HCT116 (cell line): ENCODE data around the gene CAPZB. TPM values are rescaled to one million over a fixed set of nuclear protein-coding genes. Genes with fewer than 3 reads are reported as not detected.

ENCODE experiments used
- ATAC-seq: fragments of 200-7000 bp; cut with Tn5 transposase; 2 replicates; pipeline ENCODE4 v1.9.1; 2020; ENCODE audit warnings: mild to moderate bottlenecking, moderate library complexity
- BruUV-seq: library from RNA; stranded (reverse); fragments of 400-500 nt; replicated peaks from 2 replicates; lab custom pipeline; 2021; lab: Mats Ljungman, UMichigan
- CTCF ChIA-PET: fragments of 300-600 bp; sonication (Branson Sonifier 250); formaldehyde crosslinking; loops from one replicate; lab custom pipeline; 2021; ENCODE audit warnings: antibody characterized with exemption; lab: Charles Lee
- POLR2A ChIA-PET: fragments of 300-600, 350-600 bp; sonication (Branson Sonifier 250); formaldehyde crosslinking; loops from one replicate; lab custom pipeline; 2021; ENCODE audit warnings: antibody characterized with exemption; lab: Charles Lee
- RAD21 ChIA-PET, 2 experiments: fragments of 300-600 bp; sonication (Branson Sonifier 250); formaldehyde crosslinking; loops; one replicate each; lab custom pipeline; 2023; ENCODE audit warnings: low total read pairs in 2 of 2; ENCODE audit not compliant: uncharacterized antibody in 2 of 2, unreplicated experiment in 2 of 2, low non-redundant PET in 1 of 2; lab: Charles Lee
- DNase-seq: peaks from one replicate; pipeline ENCODE4 v3.0.0-alpha.2; 2010; ENCODE audit warnings: low read depth, low spot score
- H2AFZ ChIP-seq: fragments of 200-600 bp; shearing (Covaris generic), sonication (generic); 2 replicates; pipeline ENCODE4 v1.6.1; 2017; ENCODE audit warnings: low read depth, mixed run types, mixed read lengths, antibody characterized with exemption, low read length; ENCODE audit not compliant: poor library complexity, severe bottlenecking
- H3K27ac ChIP-seq: 2 replicates; pipeline ENCODE4 v1.5.1; 2012; ENCODE audit warnings: low read depth, low read length
- H3K27me3 ChIP-seq: fragments of 200-600 bp; sonication (generic); 2 replicates; pipeline ENCODE4 v1.6.1; 2016; ENCODE audit warnings: mixed run types, low read length, mixed read lengths; ENCODE audit not compliant: insufficient read depth
- H3K36me3 ChIP-seq, 2 experiments: fragments of 200-500 bp in 1 of 2; fragments of 200-600 bp in 1 of 2; sonication (Bioruptor generic) in 1 of 2; sonication (generic) in 1 of 2; 2 replicates each; pipeline versions ENCODE4 v1.5.1 to v1.6.1; 2014 to 2016; ENCODE audit warnings: low read length in 2 of 2, inconsistent platforms in 1 of 2, mixed read lengths in 1 of 2, mixed run types in 1 of 2; ENCODE audit not compliant: insufficient read depth in 2 of 2, control insufficient read depth in 1 of 2
- H3K4me1 ChIP-seq, 2 experiments: fragments of 200-600 bp in 1 of 2; sonication (generic) in 1 of 2; 2 replicates each; pipeline versions ENCODE4 v1.5.1 to v1.6.1; 2012 to 2017; ENCODE audit warnings: low read length in 2 of 2, inconsistent platforms in 1 of 2, mild to moderate bottlenecking in 1 of 2, mixed read lengths in 1 of 2, mixed run types in 1 of 2, moderate library complexity in 1 of 2; ENCODE audit not compliant: insufficient read depth in 2 of 2, control insufficient read depth in 1 of 2
- H3K4me2 ChIP-seq: fragments of 200-600 bp; sonication (generic); 2 replicates; pipeline ENCODE4 v1.6.1; 2017; ENCODE audit warnings: mixed run types, low read length, mixed read lengths
- H3K4me3 ChIP-seq, 2 experiments: fragments of 200-600 bp in 1 of 2; sonication (generic) in 1 of 2; replicated peaks in 1 of 2; 2 replicates each; pipeline ENCODE4 v1.5.1; 2011 to 2016; ENCODE audit warnings: low read length in 2 of 2, control low read depth in 1 of 2, low read depth in 1 of 2, mild to moderate bottlenecking in 1 of 2, mixed read lengths in 1 of 2, mixed run types in 1 of 2
- H3K79me2 ChIP-seq: fragments of 200-600 bp; sonication (generic); 2 replicates; pipeline ENCODE4 v1.6.1; 2017; ENCODE audit warnings: mild to moderate bottlenecking, mixed run types, low read length, moderate library complexity, mixed read lengths; ENCODE audit not compliant: insufficient read depth
- H3K9ac ChIP-seq: fragments of 200-600 bp; sonication (generic); 2 replicates; pipeline ENCODE4 v1.6.1; 2016; ENCODE audit warnings: low read length, mixed read lengths
- H3K9me2 ChIP-seq: fragments of 200-600 bp; sonication (generic), shearing (Covaris generic); 2 replicates; pipeline ENCODE4 v1.6.1; 2017; ENCODE audit warnings: mixed run types, mild to moderate bottlenecking, moderate library complexity; ENCODE audit not compliant: insufficient read depth
- H3K9me3 ChIP-seq, 2 experiments: fragments of 200-500 bp in 1 of 2; fragments of 200-600 bp in 1 of 2; sonication (Bioruptor generic) in 1 of 2; sonication (generic) in 1 of 2; 2 replicates each; pipeline ENCODE4 v1.6.1; 2014 to 2017; ENCODE audit warnings: low read length in 2 of 2, mixed read lengths in 2 of 2, inconsistent platforms in 1 of 2, low read depth in 1 of 2, mild to moderate bottlenecking in 1 of 2, mixed run types in 1 of 2, moderate library complexity in 1 of 2; ENCODE audit not compliant: control insufficient read depth in 1 of 2, insufficient read depth in 1 of 2
- H4K20me1 ChIP-seq: fragments of 200-600 bp; sonication (generic), shearing (Covaris generic); 2 replicates; pipeline ENCODE4 v1.6.1; 2017; ENCODE audit warnings: mixed run types, mild to moderate bottlenecking, moderate library complexity; ENCODE audit not compliant: insufficient read depth
- SIN3A ChIP-seq: IDR thresholded peaks from 2 replicates; pipeline ENCODE4 v1.6.1; 2012; ENCODE audit warnings: low read depth
- ZNF274 ChIP-seq: fragments of 200-500 bp; sonication (Bioruptor generic); IDR thresholded peaks from 2 replicates; pipeline ENCODE4 v1.6.1; 2014; ENCODE audit warnings: mild to moderate bottlenecking, low read depth, low read length, inconsistent platforms
- intact Hi-C: fragments of 100-400 bp; cut with micrococcal nuclease; formaldehyde crosslinking; loops from 2 replicates; pipeline ENCODE4 v1.10.0; 2022
- total RNA-seq: library from RNA; stranded (reverse); gene quantifications from one replicate; pipeline ENCODE4 v1.2.1, GENCODE V29; 2021; ENCODE audit not compliant: unreplicated experiment
- TF ChIP-seq, protein P1 (sequence below), 3 experiments: fragments of 200-600 bp in 1 of 3; sonication (generic) in 1 of 3; IDR thresholded peaks in 2 of 3; conservative IDR thresholded peaks in 1 of 3; 2 replicates each; pipeline ENCODE4 v1.5.1; 2012 to 2017; ENCODE audit warnings: low read depth in 2 of 3, low read length in 2 of 3, antibody characterized with exemption in 1 of 3, borderline replicate concordance in 1 of 3, control low read depth in 1 of 3, mild to moderate bottlenecking in 1 of 3, mixed read lengths in 1 of 3, mixed run types in 1 of 3, moderate library complexity in 1 of 3; ENCODE audit not compliant: insufficient read depth in 1 of 3

CAPZB gene
- total RNA-seq, 1 experiment from 2014 or later, result 203 TPM

DNA sequence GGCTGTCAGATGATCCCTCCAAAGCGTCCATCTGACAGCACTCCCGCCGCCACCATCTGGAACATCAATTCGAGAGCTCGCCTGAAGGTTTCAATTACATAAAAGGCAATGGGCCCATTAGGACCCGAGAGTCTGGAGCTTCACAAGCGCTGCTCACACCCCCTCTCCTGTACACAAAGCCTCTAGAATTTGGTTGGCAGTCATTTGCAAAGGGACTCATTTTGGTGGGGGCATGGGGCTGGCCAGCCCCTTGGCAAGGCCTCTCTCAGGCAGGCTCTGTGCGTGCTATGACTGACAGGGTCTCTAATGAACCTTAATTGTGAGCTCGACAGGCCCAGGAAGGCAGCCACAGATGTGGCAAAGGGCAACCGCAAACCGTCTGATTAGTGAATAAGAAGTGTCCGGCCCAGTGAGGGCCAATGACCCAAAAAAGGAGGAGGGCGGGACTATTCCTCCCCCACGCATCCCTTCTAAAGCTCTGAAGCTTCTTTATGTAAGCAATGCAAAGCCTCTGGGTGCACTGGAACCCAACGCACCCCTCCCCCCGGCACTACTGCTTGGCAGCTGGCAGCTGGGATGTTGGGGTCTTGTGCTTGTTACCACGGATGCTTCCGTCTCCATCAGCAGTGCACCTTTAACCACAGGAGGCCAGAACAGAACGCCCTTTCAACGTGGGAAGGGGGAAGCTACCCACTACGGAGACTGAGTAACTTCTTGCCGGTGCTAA is 79.4 kb downstream of the CAPZB start:
- no peaks in the 10 kb centered on the region for H3K36me3 ChIP-seq
- ChIA-PET CTCF (no interaction called here), POLR2A (no interaction called here), RAD21 (no interaction called here)
- no TSS peak for BruUV-seq
- H3K4me3 ChIP-seq, result no peak overlapping the region
- no peaks in the 10 kb centered on the region for H3K4me1 ChIP-seq
- no peaks in the 10 kb centered on the region for H3K9me2 ChIP-seq
- no peaks in the 10 kb centered on the region for H3K9me3 ChIP-seq
- no peak for TF ChIP-seq SIN3A
- no peak overlapping the region for H2AFZ ChIP-seq
- intact Hi-C loops, result no loop called here
- DNase-seq (no peak), ATAC-seq (no peak)
- H3K27ac ChIP-seq, result no peak overlapping the region
- no peak overlapping the region for H3K9ac ChIP-seq
- H4K20me1 ChIP-seq, result no peaks in the 10 kb centered on the region; the same call in 1 of the 2 replicates
- H3K4me2 ChIP-seq, result no peak overlapping the region
- H3K79me2 ChIP-seq, result peaks cover 50% of the 10 kb centered on the region; the same call in 1 of the 2 replicates
- H3K27me3 ChIP-seq, result no peaks in the 10 kb centered on the region

DNA sequence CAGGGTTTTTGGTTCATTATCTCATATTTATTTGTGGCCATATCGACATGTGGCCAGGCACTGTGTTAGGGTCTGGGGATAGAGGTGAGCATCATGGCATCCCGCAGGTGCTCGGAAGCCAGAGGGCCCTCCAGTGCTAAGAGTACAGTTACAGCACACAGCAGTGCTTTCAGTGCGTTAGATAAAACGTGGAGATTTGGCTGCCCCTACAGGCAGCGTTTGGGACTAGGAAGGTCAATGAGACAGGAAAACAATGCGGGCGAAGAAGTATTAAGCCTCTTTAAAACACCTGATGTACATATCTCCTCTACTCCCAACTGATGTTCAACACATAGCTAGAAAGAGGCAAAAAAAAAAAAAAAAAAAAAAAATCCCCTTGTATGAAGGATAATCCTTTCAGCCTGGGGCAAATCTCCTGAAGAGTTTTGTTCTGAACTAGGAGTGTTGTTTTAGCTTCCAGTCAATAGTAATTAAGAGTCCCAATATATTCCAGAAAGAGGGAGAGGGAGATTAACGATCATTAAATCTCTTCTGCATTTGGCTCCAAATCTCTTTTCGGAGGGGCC is 80.1 kb downstream of the CAPZB start:
- Histone ChIP-seq H3K4me1 (no peaks in the 10 kb centered on the region), H3K27me3 (no peaks in the 10 kb centered on the region), H3K4me2 (no peak overlapping the region), H3K27ac (no peak overlapping the region), H3K9me2 (no peaks in the 10 kb centered on the region), H2AFZ (no peak overlapping the region), H3K36me3 (no peaks in the 10 kb centered on the region), H3K4me3 (no peak overlapping the region), H3K79me2 (peaks cover 56% of the 10 kb centered on the region; the same call in 1 of the 2 replicates), H3K9ac (no peak overlapping the region), H3K9me3 (no peaks in the 10 kb centered on the region), H4K20me1 (no peaks in the 10 kb centered on the region; the same call in 1 of the 2 replicates)
- TF ChIP-seq ZNF274, result no peak
- TF ChIP-seq, protein P1, sequence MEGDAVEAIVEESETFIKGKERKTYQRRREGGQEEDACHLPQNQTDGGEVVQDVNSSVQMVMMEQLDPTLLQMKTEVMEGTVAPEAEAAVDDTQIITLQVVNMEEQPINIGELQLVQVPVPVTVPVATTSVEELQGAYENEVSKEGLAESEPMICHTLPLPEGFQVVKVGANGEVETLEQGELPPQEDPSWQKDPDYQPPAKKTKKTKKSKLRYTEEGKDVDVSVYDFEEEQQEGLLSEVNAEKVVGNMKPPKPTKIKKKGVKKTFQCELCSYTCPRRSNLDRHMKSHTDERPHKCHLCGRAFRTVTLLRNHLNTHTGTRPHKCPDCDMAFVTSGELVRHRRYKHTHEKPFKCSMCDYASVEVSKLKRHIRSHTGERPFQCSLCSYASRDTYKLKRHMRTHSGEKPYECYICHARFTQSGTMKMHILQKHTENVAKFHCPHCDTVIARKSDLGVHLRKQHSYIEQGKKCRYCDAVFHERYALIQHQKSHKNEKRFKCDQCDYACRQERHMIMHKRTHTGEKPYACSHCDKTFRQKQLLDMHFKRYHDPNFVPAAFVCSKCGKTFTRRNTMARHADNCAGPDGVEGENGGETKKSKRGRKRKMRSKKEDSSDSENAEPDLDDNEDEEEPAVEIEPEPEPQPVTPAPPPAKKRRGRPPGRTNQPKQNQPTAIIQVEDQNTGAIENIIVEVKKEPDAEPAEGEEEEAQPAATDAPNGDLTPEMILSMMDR (IDR thresholded peaks at IDR 0.05 in 2 of 3, conservative IDR thresholded peaks at IDR 0.05 in 1 of 3; ENCODE audit: borderline replicate concordance in 1 of 3, insufficient read depth in 1 of 3, low read depth in 2 of 3, low read length in 2 of 3), result peak; percentile 15 to 26 (median 26); a peak in 3 of 6 replicates
- ATAC-seq, result peak; percentile 70
- RAD21 ChIA-PET, result no interaction called here
- POLR2A ChIA-PET, result no interaction called here
- CTCF ChIA-PET, result no interaction called here
- intact Hi-C loops, result no loop called here
- no peak for DNase-seq
- BruUV-seq, result no TSS peak
